Measurements from ENCODE around the gene PLAGL2.

Gene PLAGL2

GRCh38 chr20:32233286-32233685, 25.7 kb upstream of the PLAGL2 start:
- Histone ChIP-seq H3K4me3 (replicated peaks; ENCODE audit: insufficient read depth, low read length) (no peak overlapping the region), H3K27ac (replicated peaks) (peak overlapping the region; percentile 59; the same call in 1 of the 2 replicates), H3K27me3 (ENCODE audit: insufficient read depth, poor library complexity, severe bottlenecking) (no peaks in the 10 kb centered on the region)
- TF ChIP-seq CTCF (IDR thresholded peaks at IDR 0.05; ENCODE audit: insufficient read depth, low read length) (no peak), SPI1 (IDR thresholded peaks at IDR 0.05; ENCODE audit: borderline replicate concordance, low read depth) (no peak), REST (IDR thresholded peaks at IDR 0.05; ENCODE audit: insufficient replicate concordance, low read depth) (no peak), POLR2AphosphoS5 (IDR thresholded peaks at IDR 0.05; ENCODE audit: low read depth) (no peak), GABPA (IDR thresholded peaks at IDR 0.05; ENCODE audit: low read depth) (no peak)
- DNase-seq (ENCODE audit: low read depth in 1 of 2, low spot score in 1 of 2) = no peak

GRCh38 chr20:32232326-32232886, 24.9 kb upstream of the PLAGL2 start:
- Histone ChIP-seq H3K27me3 (ENCODE audit: insufficient read depth, poor library complexity, severe bottlenecking) (no peaks in the 10 kb centered on the region), H3K4me3 (replicated peaks; ENCODE audit: insufficient read depth, low read length) (no peak overlapping the region), H3K27ac (replicated peaks) (no peak overlapping the region)
- TF ChIP-seq POLR2AphosphoS5 (IDR thresholded peaks at IDR 0.05; ENCODE audit: low read depth) (no peak), GABPA (IDR thresholded peaks at IDR 0.05; ENCODE audit: low read depth) (no peak), CTCF (IDR thresholded peaks at IDR 0.05; ENCODE audit: insufficient read depth, low read length) (no peak), SPI1 (IDR thresholded peaks at IDR 0.05; ENCODE audit: borderline replicate concordance, low read depth) (no peak), REST (IDR thresholded peaks at IDR 0.05; ENCODE audit: insufficient replicate concordance, low read depth) (no peak)
- DNase-seq (ENCODE audit: low read depth in 1 of 2, low spot score in 1 of 2) = no peak

- peak in 1 of 2 experiments; percentile 49 for DNase-seq (ENCODE audit: low read depth in 1 of 2, low spot score in 1 of 2)
- H3K27ac ChIP-seq (replicated peaks) = peak overlapping the region; percentile 15
- H3K27me3 ChIP-seq (ENCODE audit: insufficient read depth, poor library complexity, severe bottlenecking) = no peaks in the 10 kb centered on the region
- TF ChIP-seq CTCF (IDR thresholded peaks at IDR 0.05; ENCODE audit: insufficient read depth, low read length) (no peak), SPI1 (IDR thresholded peaks at IDR 0.05; ENCODE audit: borderline replicate concordance, low read depth) (peak; percentile 49; the same call in 1 of the 2 replicates)
- H3K4me3 ChIP-seq (replicated peaks; ENCODE audit: insufficient read depth, low read length) = no peak overlapping the region
Observed at GRCh38 chr20:32231847-32232246, 24.3 kb upstream of the PLAGL2 start.

- Histone ChIP-seq H3K27ac (replicated peaks) (peak overlapping the region; percentile 15), H3K4me3 (replicated peaks; ENCODE audit: insufficient read depth, low read length) (no peak overlapping the region), H3K27me3 (ENCODE audit: insufficient read depth, poor library complexity, severe bottlenecking) (no peaks in the 10 kb centered on the region)
- DNase-seq (ENCODE audit: low read depth in 1 of 2, low spot score in 1 of 2) = no peak
- no peak for TF ChIP-seq REST (IDR thresholded peaks at IDR 0.05; ENCODE audit: insufficient replicate concordance, low read depth)
- TF ChIP-seq SPI1 (IDR thresholded peaks at IDR 0.05; ENCODE audit: borderline replicate concordance, low read depth) = no peak
- TF ChIP-seq CTCF (IDR thresholded peaks at IDR 0.05; ENCODE audit: insufficient read depth, low read length) = no peak
- no peak for TF ChIP-seq POLR2AphosphoS5 (IDR thresholded peaks at IDR 0.05; ENCODE audit: low read depth)
- TF ChIP-seq GABPA (IDR thresholded peaks at IDR 0.05; ENCODE audit: low read depth) = no peak
Observed at GRCh38 chr20:32231245-32231644, 23.7 kb upstream of the PLAGL2 start.

Data from HL-60 (cell line).